Superior temporal gyrus (tissue), 1 donor: Measurements from ENCODE around the gene ACVR2B.
"Not testable (repeated sequence)": the region's sequence is repeated elsewhere in the genome, so short reads cannot be mapped to it uniquely, and the experiment has no call there.

ENCODE experiments used
- DNase-seq: peaks from one replicate; pipeline ENCODE4 v3.0.0-alpha.2; 2016; ENCODE audit errors: extremely low spot score

ACVR2B gene

GRCh38 chr3:38453075-38453912 is at the start of gene ACVR2B:
Gene ACVR2B (plus strand): TSS chr3:38453890. CDS start chr3:38454323, 433 bp downstream.
- peak; percentile 83 for DNase-seq

GRCh38 chr3:38404286-38404685 is 49.4 kb upstream of the ACVR2B start:
- no peak for DNase-seq

GRCh38 chr3:38411591-38411990 is 42.1 kb upstream of the ACVR2B start:
- no peak for DNase-seq

GRCh38 chr3:38420758-38421157 is 32.9 kb upstream of the ACVR2B start:
- not testable (repeated sequence) for DNase-seq

GRCh38 chr3:38421679-38422336 is 31.9 kb upstream of the ACVR2B start:
- DNase-seq, result no peak

- not testable (repeated sequence) for DNase-seq
These were observed 26.8 kb upstream of the ACVR2B start for GRCh38 chr3:38426798-38427426.

GRCh38 chr3:38432871-38433658 is 20.6 kb upstream of the ACVR2B start:
- DNase-seq, result not testable (repeated sequence)

GRCh38 chr3:38433661-38434060 is 20.0 kb upstream of the ACVR2B start:
- DNase-seq, result not testable (repeated sequence)

- not testable (repeated sequence) for DNase-seq
These were observed 15.1 kb upstream of the ACVR2B start for GRCh38 chr3:38438436-38439069.

- DNase-seq, result not testable (repeated sequence)
These were observed 10.5 kb upstream of the ACVR2B start for GRCh38 chr3:38443205-38443604.

- DNase-seq, result no peak
These were observed 7.5 kb upstream of the ACVR2B start for GRCh38 chr3:38446085-38446686.

- no peak for DNase-seq
These were observed 6.9 kb upstream of the ACVR2B start for GRCh38 chr3:38446812-38447211.

- no peak for DNase-seq
These were observed 2.8 kb upstream of the ACVR2B start for GRCh38 chr3:38450853-38451252.

- DNase-seq, result no peak
These were observed 155 bp downstream of the ACVR2B start for GRCh38 chr3:38453913-38454177.

- DNase-seq, result no peak
These were observed 641 bp downstream of the ACVR2B start for GRCh38 chr3:38454178-38454883.

- no peak for DNase-seq
These were observed 1.4 kb downstream of the ACVR2B start for GRCh38 chr3:38454884-38455638.

- DNase-seq, result peak; percentile 40
These were observed 2.1 kb downstream of the ACVR2B start for GRCh38 chr3:38455639-38456430.

- DNase-seq, result no peak
These were observed 3.7 kb downstream of the ACVR2B start for GRCh38 chr3:38457111-38458003.
